GM19463 (cell line): ENCODE data around the gene ADGRL3.

Source experiments
- ATAC-seq: cut with Tn5 transposase; IDR thresholded peaks from one replicate; pipeline ENCODE4 v1.9.1; 2021; ENCODE audit warnings: mild to moderate bottlenecking, moderate library complexity; ENCODE audit not compliant: unreplicated experiment

ADGRL3 gene

DNA sequence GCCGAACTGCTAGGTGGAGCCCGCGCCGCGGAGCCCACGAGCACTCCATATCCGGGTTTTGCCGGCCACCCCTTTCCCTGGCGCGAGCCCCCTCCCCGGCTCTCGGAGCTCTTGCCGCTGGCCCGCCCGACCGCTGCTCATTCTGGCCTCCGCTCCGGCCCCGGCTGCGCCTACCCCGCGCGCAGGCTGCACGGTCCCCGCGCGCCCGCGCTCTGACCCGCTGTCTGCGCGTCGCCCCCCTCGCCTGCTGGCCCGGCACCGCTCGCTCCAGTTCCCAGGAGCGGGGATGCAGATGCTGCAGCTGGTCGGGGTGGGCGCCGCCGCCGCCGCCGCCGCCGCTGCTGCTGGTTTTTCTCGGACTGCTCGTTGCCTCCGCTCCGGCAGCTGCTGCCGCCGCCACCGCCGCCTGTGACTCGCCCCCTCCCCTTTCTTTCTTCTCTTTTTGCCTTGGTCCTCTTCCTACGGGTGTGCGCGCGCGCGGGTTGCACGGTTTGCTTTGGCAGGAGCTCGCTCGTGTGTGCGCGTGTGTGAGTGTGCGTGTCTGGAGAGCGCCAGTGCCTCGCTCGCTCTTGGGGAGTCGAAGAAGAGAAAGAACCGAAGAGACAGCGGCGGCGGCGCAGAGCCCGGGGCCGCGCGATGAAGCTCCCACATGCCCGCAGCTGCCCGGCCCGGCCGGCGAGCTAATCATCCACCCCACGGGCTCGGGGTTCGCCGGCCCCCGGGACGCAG, at the start of gene ADGRL3:
TSS of gene ADGRL3 (plus strand) at position 140 of the 729 bp plus-strand sequence.
- no peak for ATAC-seq

DNA sequence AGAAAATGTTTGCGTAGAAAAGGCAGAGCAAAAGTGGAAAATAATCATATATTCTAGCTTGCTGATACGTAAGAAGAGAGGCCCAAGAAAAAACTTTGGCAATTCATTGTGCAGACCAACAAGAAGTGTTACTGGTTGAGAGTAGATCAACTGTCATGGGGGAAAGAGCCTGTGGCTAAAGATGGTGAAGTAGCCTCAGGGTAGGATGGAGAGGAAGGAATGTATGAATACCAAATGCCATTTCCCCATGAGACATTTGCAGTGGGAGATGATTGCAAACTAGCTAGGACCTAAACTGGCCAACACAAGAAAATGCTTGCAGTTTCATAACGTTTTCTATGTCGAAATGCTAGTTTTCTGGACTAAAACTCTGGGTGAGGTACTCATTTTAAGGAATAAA, 47.7 kb upstream of the ADGRL3 start:
- no peak for ATAC-seq

DNA sequence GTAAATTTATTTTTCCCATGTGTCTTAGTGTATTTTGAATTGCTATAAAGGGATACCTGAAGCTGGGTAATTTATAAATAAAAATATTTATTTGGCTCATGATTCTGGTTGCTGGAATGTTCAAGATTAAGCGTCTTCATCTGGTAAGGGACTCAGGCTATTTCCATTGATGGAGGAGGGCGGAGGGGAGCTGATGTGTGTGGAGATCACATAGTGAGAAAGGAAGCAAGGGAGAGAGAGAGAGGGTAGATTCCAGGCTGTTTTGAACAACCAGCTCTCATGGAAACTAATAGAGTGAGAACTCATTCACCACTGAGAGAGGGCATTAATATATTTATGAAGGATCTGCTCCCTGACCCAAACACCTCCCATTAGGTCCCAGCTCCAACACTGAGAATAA, 39.6 kb upstream of the ADGRL3 start:
- ATAC-seq, result no peak

DNA sequence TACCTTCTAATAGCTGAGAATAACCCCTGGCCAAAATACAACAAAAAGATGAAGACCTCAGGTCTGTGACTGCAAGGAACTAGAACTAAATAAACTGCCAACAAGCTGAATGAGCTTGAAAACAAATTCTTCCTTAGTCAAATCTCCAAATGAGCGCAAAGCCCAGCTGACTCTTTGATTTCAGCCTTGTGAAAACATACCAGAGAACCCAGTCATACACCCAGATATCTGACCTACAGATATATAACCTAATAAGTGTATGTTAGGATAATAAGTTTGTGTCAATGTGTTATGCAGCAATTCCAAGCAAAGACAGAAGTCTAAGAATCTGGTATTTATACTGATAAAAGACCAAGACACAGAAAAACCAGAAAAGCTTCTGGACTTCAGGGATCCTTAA, 38.0 kb upstream of the ADGRL3 start:
- no peak for ATAC-seq

DNA sequence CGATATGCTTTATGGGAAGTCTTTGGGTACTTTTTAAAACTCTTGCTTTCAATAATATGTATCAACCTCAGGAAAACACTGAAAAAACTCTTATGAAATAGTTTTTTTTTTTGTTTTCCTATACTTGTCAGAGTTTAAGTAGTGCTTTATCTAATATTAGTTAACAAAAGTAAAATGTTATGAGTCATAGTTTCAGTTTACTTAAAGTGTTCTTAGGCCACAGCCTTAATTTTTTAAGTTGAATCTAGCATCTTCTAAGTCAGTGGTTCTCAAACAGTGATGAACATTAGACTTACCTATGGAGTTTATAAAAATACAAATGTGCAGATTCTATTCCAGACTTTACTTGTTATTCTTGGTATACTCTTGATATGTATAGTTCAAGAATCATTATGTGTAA, 26.3 kb upstream of the ADGRL3 start:
- ATAC-seq, result no peak

DNA sequence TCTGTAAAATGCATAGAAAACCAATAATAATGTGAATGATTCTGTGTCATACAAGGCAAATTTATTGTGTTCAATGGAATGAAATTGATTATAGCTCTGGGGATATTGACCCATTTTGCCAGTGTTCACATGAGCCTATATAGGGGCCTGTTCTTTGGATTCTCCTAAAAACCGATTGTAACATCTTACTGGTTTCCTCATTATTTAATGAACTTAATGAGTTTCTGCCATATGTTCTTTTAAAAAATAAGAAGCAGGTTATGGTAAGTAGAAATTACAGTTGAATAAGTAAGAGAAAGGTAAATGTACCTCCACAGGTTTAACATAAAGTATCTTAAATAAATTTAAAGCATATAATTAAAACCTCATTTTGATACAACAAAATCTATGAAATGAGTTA, 24.6 kb upstream of the ADGRL3 start:
- ATAC-seq, result no peak

DNA sequence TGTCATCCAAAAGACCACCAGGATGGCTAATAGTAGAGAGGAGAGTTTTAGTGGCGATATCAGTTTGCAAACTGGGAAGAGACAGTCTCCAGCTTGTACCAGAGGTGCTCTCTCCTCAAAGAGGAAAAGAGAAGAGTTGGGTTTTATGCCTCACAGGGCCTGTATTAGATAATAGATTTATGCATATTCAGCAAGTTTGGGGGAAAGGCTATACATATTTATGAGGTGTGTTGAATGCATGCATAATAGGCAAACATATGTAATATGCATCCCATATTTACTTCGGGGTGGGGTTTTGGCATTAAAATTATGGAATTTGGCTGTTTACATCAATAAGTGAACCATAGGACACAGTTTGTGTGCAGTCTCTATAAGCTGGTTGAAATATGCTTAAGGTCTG, 22.8 kb upstream of the ADGRL3 start:
- no peak for ATAC-seq

DNA sequence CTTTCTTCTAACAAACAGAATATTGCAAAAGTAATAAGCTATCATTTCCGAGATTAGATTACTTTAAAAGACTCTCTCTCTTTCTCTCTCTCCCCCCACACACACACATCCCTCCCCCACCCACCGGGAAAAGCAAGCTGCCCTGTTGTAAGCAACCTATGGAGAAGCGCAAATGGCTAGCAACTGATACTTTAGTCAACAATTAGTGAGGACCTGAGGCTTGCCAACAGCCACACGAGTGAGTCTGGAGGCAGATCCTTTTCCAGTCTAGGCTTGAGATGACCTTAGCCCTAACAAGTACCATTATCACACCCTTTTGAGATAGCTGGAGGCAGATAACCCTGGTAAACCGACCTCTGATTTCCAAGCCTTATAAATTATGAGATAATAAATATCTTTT, 19.7 kb upstream of the ADGRL3 start:
- no peak for ATAC-seq

DNA sequence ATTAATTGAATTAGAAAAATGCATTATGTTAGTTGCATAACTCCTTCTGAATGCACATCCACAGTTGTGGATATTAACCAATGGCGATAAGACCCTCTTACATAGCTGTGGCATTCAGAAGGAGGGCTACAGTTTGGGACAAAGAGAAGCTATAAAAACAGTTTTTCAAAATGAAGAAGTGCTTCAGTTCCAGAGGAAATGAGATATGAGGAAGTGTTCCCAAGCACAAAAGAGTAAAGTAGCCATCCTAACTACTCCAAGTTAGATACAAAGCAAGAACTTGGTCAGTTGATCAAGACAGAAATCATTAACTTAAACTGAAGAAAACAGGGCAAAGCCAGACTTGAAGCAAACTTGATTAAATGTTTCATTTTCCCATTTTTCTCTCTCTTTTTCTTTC, 17.2 kb upstream of the ADGRL3 start:
- ATAC-seq, result no peak

DNA sequence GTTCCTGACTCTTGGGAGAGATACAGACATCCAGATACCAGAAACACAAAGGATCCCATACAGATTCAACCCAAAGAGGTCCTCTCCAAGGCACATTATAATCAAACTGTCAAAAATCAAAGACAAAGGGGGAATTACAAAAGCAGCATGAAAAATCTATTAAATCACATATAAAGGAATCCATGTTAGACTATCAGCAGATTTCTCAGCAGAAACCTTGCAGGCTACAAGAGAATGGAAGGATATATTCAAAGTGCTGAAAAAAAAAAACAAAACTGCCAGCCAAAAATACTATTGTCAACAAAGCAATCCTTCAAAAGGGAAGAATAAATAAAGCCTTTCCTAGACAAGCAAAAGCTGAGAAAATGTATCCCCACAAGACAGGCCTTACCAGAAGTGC, 14.8 kb upstream of the ADGRL3 start:
- no peak for ATAC-seq

DNA sequence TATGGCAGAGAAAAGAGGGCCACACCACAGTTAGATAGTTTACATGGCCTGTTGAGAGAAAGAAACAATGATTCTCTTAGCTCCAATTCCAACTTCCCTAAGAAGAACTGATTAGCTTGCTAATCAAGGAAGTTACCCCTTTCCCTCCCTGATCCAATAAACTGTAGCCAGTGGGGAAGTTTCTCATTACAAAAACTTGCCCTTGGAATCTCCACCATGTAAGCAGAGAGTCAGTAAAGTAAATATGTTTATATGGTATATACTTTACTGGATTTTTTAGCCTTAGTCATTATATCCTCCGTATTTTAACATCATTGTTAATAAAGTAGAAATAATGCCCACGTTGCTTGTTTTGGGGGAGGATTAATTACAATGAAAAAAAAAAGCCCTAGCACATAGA, 7.7 kb upstream of the ADGRL3 start:
- ATAC-seq, result no peak

DNA sequence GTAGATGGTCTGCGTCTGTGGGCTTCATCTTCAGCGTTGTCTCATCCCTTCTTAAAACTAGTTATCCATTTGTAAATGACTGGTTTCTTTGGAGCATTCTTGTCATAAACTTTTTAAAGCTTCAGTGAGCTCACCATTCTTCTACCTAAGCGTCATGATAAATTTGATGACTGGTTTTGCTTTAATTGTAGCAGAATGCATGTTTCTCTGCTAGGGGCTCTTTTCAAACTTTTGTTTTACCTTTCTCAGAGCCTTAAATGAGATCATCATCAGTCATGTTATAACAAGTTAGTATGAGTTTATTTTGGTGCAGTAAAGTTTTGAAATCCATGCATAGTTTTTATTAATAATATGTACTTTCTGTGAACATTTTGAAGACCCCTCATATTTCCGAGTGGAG, 6.3 kb upstream of the ADGRL3 start:
- no peak for ATAC-seq

DNA sequence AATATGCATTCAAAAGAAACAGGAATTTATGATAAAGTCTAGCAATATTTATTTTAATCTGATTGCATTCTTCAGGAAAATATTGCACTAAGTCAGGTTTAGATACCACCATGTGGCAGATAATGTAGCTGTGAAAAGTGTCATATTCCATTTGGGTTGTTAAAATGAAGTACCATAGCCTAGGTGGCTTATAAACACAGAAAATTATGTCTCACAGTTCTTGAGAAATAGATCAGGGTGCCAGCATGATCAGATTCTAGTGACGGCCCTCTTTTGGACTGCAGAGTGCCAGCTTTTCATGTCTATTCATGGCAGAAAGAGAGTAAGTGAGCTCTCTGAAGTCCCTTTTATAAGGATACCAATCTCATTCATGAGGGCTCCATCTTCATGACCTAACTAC, 5.6 kb upstream of the ADGRL3 start:
- ATAC-seq, result no peak

DNA sequence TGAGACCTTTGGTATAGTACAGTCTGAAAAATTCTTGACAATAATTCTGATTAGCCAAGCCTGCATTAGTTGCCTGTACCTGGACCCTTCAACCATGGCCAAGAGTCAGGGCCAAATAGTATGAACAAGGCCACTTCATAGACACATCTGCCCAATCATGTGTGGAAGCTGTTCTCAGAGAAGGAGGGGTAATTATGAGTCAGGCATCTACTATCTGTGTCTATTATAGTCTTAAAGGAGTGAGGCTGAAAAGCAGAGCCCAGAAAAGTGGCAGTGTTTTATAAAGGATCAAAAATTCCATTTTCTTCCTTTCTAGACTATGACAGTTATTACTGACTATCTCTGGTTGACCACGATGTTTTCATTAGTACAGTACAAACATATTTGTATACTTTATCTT, 5.0 kb upstream of the ADGRL3 start:
- no peak for ATAC-seq

DNA sequence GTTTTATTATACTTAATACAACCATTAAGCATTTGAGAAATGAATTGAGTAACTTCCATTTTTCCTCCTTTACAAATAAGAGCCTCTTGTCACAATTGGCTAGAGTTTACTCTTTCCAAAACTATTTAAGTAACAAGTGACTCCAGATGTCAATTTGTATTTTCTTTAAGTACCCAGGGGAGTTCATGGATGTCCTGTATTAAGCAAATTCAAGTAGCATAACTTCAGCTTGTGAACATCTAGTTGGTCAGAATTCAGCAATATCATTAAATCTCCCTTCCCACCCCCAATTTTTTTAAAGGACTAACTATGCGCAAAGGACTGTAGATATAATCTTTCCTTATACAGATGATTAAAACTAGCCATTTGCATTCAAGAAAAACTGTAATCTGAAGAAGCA, 1.4 kb upstream of the ADGRL3 start:
- ATAC-seq, result no peak

DNA sequence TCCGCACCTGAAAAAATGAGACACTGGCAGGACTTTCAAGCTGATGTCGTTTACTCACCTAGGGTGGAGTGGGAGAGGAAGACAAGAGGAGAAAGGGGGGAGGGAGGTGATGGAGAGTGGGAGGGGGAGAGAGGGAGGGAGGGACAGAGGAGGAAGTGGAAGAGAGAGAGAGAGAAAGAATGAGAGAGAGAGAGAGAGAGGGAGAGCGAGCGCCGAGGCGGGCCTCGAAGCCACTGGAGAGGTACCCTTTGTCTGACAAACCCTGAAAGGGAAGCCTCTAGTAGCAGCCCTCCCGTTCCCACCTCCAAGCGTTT, 296 bp upstream of the ADGRL3 start:
- ATAC-seq, result no peak

DNA sequence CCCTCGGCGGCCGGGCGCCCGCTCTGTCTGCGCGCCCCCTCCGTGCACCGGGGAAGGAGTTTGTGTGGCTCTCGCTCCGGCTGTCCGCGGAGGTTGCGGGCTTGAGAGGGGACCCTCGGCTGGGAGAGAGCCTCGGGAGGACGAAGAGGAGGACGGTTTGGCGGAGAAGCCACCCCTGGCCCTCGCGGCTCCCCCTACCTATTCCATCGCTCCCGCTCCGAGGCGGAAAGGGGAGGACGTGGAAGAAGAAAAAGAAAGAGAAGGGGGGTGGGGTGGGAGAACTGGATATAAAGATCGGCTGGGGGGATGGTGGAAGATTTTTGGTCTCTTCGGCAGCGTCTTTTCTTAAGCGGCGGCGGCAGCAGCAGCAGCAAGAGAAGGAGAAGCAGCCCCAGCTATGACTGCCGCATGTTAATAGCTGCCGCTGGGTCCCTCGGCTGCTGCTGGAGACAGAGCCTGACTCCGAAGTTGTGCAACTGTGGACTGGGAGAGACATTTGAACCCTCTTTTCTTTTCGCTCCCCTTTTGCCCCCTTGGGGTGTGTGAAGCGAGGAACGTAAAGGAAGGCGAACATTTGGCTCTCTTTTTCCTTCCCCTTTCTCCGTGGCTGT, 895 bp downstream of the ADGRL3 start:
- ATAC-seq, result no peak

DNA sequence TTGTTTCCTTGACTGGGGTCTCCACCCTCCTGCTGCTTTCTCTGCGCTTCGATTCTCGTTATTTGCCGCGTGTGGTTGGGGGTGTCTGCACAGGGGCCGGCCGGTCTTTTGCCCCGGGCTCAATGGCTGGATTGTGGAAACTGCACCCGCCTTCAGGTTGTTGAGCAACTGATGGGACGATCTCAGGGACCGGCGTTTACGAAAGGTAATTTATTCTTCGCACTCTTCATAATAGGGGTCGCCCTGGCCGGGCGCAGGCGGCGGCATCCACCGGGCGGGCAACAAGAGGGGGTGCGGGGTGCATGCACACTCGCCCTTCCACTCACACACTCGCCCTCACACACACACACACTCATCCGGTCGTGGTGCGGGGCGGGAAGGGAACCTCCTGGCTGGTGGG, 1.4 kb downstream of the ADGRL3 start:
- ATAC-seq, result no peak

DNA sequence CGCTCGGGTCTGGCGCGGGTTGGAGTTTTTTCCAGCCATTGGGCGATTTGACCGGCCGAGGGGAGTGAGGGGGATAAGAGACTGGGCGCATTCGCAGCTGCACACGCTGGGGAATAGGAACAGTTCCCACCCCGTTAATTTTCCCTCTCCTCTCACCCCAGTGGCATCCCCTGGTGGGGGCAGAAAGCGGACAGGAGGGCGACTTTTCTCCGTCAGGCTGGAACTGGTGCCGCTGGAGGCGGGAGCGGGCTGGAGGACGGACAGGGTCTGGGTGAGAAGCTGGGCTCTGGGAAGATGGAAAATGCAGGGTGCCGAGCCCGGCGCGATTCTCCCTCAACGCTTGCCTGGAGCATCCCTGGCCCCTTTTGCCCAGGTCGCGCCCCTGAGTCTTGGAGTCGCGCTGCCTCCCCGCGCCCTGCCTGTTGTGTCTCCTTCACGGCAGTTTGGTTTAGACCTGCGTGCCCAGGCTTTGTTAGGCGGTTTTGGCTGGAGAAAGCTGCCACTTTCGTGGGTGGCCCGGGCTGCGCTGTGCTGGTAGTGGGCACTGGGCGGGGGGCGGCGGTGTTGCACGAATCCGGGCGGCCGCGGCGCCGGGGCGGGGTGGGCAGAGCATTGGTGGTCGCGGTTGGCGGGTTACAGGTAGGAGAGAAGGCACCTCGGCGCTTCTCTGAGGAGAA, 2.0 kb downstream of the ADGRL3 start:
- ATAC-seq, result no peak

DNA sequence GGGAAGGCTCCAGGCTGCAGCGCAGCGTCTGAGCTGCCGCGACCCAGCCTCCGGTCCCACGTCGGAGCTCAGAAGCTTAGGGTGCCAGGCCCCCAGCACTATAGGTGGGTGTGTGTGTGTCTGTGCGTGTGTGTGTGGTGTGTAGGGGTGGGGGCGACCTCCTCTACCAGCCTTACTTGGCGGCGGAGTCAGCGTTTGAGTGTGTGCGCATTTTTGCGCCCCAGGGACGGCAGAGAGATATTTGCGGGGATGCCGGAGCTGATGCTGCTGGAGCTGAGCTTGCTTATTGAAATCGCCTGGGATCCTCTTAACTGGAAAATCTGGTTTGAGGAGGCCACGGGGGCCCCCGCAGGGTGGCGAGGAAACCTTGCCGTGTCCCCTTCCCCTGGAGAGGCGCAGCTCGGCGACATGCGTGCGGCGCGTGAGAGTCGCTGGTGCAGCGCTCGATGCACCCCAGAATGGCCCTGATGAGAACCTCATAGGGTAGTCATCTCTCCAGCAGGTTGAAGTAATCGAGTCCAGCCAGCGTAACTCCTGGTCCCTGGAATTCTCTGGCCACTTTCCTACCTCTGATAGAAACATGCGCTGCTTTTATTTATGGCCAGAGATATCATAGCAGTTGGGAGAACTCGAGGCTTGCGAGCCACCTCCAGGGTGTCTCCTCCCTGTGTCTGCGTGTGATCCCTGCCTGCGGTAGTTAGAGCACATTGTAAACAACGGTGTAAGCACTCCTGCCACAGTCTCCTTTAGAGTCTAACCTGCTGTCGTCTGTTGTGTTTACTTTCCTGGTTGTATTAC, 2.7 kb downstream of the ADGRL3 start:
- no peak for ATAC-seq

DNA sequence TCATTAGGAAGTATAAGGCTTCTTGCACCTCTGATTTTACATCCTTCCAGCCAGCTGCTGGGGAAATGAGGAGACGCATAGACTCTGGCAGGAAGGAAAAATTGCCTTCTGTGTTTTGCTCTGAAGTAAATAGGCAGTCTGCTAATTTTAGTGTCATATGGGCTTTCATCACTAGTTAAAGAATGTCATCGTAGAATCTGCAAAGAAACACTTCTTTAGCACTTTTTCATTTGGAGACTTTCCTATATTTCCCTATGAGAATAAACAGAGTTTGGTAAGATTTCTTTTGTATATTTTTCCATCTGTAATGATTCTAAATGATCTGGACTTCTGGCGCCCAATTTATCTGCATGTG, 3.3 kb downstream of the ADGRL3 start:
- no peak for ATAC-seq
